Gastrocnemius medialis (tissue), 4 donors: Measurements from ENCODE around the gene TEF.

Experiments
- CTCF ChIP-seq, 5 experiments: fragments of 450-650 bp in 3 of 5; fragments of 200-600 bp in 2 of 5; sonication (generic) in 2 of 5; IDR thresholded peaks in 4 of 5; conservative IDR thresholded peaks in 1 of 5; 1 replicate in 4 of 5; 2 replicates in 1 of 5; pipeline ENCODE4 v1.5.1; 2016 to 2019; ENCODE audit warnings: antibody characterized with exemption in 5 of 5, mild to moderate bottlenecking in 3 of 5, moderate library complexity in 3 of 5
- POLR2A ChIP-seq, 2 donors: fragments of 450-650 bp; IDR thresholded peaks; one replicate each; pipeline ENCODE4 v1.6.1; 2017; ENCODE audit warnings: antibody characterized with exemption in 2 of 2, mild to moderate bottlenecking in 2 of 2, moderate library complexity in 2 of 2

GRCh38 chr22:41384128-41384527, 2.4 kb downstream of the TEF start:
- TF ChIP-seq CTCF (IDR thresholded peaks at IDR 0.05 in 4 of 5, conservative IDR thresholded peaks at IDR 0.05 in 1 of 5), result no peak
- no peak for TF ChIP-seq POLR2A (IDR thresholded peaks at IDR 0.05)
